Measurements from ENCODE around the gene SULT2B1. TPM values are rescaled to one million over a fixed set of nuclear protein-coding genes. Genes with fewer than 3 reads are reported as not detected.
"Not testable (repeated sequence)": the region's sequence is repeated elsewhere in the genome, so short reads cannot be mapped to it uniquely, and the experiment has no call there.

Gene SULT2B1
- total RNA-seq, 1 experiment from 2014 or later, result not detected

DNA sequence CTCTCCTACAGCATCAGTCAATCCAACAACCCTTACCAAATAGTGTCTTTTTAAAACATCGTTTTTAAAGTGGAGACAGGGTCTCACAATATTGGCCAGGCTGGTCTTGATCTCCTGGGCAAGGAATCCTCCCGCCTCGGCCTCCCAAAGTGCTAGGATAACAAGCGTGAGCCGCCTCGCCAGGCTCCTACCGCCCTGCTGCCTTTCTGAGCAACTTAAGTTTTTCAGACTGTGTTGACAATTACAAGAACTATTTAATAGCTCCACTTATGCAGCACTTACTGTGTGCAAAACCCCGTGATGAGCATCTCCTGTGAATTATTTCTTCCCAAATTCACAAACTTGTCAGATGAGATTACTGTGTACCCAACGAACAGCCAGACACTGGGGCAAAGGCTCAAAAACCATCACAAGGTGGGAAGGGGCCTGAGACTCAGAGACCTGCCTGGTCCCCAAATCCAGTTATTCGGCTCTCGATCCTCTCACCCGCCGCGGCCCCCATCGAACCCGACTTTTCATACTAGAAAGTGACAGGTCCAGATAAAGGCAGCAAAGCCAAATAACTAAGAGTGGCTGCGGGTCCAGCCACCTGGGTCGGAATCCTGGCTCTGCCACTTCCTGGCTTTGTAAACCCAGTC lies 66.4 kb downstream of the SULT2B1 start:
- DNase-seq (ENCODE audit: low read depth), result no peak

DNA sequence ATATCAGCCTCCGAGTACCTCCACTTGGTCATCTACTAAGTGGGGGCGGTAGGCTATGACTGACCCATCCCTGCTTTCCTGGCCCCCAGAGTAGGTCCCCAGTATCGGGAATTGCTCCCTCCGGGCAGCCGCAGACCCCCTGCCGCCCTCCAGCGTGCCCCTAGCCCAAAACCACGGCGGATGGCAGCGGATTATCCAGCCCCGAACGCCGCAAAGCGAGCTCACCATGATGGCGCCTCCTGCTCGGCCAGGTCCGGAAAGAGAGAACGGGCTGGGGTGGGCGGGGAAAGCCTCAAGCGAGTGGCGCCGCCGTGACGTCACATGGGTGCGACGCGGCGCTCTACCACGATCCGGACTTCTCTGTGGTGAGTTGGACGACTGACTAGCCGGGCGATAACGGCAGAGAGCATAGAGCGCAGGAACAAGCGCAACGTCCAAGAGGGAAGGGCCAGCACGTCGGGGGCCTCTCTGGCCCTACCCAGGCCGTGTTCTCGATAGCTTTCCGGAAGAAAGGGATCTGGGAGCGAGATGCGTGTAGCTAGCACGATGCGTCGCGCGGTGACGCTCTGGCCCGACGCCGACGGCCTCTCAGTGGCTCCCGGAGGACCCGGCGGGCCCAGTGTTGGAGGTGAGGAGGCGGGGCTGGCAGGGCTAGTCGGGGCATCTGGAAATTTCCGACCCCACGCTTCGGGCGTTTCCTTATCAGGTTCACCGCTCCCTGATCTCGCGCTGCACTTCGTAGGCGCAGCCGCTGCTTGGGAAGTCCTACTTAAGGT lies 67.1 kb downstream of the SULT2B1 start, which contains the start of the genes RPL18 and SPHK2:
TSS of gene RPL18 (minus strand) at position 263 of the 776 bp plus-strand sequence. CDS start at position 228, 35 bp downstream.
TSS of gene SPHK2 (plus strand) at position 591 of the 776 bp plus-strand sequence. CDS start 1,009 bp downstream, outside the sequence.
- DNase-seq (ENCODE audit: low read depth), result peak; percentile 100

DNA sequence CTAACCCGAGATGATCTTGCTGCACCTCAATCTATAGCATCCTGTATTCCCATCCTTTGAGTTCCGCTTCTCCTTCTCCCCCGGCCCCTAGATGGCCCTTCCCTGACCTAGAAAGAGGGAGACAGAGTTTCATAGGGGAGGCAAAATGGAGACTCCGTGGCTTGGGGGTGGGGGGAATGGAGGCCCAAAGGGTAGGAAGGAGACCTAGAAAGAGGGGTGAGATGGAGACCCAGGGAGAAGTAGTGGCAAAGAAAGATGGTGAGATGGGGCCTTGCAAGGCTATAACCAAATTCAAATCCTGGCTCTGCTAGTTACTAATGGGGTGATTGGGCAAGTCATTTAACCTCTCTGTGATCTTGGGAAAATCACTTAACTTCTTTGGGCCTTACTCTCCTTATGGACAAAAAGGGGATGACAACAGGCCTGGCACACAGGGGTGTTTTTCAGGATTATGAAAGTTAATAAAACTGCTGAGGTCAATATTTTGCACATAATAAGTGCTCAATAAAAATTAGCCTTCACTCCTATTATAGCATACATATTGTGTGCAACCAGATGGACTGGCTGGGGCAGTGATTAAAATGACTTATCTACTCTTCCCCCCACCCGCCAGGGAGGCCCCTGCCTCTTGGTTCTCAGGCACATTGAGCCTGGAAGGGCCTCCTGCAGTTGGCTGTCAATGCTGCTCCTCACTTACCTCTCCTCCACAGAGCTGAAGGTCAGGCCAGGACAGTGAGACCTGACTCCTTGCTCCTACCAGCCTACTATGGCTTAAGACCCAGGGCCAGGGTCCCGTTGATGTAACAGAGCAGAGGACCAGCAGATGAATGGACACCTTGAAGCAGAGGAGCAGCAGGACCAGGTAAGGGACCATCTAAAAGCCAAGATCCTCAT lies 68.0 kb downstream of the SULT2B1 start:
- DNase-seq (ENCODE audit: low read depth), result peak; percentile 39

DNA sequence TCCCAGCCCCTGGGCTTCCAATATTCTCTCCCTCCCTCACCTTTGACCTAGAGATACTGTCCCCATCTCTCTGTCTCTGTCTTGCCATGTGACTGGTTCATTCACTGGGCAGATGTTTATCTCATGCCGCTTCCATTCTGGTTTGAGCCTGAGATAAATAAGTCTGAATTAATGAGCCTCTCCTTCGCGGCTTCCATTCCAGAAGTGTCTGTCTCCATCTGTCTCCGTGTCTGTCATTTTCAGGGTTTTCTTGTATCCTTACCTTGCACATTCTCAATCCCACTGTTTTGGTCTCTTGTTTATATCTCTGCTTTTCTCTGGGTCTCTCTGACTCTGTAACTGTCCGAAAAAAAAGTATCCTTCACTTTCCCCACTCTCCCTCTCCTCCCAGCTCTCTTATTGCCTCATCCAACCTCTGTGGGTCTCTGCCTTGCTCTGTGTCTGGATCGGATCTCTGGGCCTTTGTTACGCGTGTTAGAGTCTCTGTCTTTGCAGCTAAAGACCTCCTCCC lies 71.6 kb downstream of the SULT2B1 start:
- no peak for DNase-seq (ENCODE audit: low read depth)

DNA sequence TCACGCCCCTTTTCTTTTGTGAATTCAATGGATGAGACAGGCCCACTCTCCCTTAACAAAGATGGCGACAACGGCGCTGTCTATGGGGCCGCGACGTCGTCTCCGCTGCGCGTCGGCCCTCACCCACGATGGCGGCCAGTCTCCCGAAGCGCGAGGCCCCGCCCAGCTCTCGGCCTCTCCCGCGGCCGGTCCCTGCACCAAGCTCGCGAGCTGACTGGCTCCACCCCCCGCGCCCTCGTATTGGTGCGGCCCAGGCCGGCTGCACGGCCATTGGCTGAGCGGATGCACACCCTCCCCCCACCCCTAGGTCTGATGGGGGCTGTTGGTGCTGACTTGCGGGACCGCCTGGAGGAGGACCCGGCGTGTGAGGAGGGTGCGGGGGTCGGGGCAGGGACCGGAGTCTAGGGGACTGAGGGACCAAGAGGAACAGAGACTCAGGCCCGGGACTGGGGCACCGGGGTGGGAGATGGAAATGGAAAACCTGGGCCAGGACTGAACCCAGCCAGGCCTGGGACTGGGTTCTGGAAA lies 72.2 kb downstream of the SULT2B1 start:
- DNase-seq (ENCODE audit: low read depth), result peak; percentile 96

DNA sequence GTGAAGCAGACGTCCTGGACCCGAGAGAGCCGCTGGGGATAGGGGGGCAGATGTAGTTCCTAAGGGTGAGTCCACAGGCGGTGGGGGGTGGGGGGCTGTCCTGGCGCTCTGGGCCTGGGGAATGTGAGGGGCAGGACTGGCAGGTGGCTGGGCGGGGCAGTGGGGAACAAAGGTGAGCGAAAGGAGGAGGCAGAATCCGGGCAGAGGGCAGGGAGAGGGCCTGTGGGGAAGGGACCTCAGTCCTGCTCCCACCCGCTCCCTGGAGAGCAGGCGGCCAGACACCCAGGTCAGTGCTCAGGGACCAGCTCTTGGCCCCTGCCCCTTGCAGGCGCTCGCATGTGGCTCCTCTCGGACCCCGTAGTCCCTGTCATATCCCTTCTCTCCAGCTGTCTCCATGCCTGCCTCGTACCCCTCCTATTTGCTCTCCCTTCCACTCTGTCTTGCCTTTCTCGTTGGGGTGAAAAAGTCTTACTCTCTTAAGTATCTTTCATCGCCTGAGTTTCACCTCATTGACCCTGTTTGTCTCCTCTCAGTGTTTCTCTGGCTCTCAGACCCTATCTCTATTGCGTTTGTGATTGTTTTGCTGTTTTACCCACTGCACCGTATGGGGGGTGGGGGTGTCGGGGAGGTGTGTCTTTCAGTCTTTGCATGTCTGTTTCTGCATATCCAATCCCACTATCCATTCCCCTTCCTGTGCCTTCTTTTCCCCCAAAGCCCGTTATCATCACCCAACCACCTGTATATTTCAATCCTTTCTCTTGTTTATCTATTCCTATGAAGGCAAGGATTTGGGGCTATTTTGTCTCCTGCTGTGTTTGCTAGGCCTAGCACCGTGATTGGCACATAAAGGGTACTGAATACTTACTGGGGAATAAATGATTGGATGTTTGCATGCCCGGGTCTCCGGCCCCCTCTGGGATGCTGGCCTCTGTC lies 73.1 kb downstream of the SULT2B1 start:
- no peak for DNase-seq (ENCODE audit: low read depth)

DNA sequence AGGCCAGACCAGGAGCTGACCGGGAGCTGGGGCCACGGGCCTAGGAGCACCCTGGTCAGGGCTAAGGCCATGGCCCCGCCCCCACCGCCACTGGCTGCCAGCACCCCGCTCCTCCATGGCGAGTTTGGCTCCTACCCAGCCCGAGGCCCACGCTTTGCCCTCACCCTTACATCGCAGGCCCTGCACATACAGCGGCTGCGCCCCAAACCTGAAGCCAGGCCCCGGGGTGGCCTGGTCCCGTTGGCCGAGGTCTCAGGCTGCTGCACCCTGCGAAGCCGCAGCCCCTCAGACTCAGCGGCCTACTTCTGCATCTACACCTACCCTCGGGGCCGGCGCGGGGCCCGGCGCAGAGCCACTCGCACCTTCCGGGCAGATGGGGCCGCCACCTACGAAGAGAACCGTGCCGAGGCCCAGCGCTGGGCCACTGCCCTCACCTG lies 73.9 kb downstream of the SULT2B1 start:
- no peak for DNase-seq (ENCODE audit: low read depth)

DNA sequence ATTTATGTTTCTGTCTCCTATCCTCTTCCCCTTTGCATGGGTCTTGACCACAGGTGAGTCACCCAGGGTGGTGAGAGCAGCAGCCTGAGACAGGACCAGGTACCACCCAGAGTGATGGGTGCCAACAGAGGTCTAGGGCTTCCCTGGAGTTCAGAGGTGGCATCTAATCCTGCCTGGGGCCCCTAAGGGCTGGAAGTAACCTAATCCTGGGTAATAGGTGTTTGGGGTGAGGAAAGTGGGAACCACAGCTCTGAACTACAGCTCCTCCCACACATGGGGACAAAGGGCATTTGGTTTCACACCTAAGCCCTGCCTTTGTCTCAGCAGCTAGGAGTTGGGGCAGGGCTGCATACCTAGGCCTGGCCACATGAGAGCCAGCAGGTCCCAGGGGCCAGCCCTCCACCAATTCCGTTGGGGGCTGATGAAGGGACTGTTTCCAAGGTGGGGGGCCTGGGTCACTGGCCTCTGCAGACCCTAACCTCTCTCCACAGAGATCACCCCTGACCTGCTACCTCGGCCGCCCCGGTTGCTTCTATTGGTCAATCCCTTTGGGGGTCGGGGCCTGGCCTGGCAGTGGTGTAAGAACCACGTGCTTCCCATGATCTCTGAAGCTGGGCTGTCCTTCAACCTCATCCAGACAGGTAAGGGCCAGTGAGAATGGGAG lies 75.4 kb downstream of the SULT2B1 start:
- peak; percentile 25 for DNase-seq (ENCODE audit: low read depth)

DNA sequence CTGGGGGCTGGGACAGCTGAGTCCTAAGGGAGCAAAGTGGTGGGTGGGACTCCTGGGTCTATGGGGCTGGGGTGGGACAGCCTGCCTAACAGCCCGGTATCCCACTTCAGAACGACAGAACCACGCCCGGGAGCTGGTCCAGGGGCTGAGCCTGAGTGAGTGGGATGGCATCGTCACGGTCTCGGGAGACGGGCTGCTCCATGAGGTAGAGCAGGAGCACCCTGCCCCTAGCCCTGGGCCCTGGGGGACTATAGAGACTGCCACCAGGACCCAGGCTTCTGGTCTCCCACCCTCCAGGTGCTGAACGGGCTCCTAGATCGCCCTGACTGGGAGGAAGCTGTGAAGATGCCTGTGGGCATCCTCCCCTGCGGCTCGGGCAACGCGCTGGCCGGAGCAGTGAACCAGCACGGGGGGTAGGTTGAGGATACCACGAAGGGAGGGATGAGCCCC lies 75.9 kb downstream of the SULT2B1 start:
- no peak for DNase-seq (ENCODE audit: low read depth)

DNA sequence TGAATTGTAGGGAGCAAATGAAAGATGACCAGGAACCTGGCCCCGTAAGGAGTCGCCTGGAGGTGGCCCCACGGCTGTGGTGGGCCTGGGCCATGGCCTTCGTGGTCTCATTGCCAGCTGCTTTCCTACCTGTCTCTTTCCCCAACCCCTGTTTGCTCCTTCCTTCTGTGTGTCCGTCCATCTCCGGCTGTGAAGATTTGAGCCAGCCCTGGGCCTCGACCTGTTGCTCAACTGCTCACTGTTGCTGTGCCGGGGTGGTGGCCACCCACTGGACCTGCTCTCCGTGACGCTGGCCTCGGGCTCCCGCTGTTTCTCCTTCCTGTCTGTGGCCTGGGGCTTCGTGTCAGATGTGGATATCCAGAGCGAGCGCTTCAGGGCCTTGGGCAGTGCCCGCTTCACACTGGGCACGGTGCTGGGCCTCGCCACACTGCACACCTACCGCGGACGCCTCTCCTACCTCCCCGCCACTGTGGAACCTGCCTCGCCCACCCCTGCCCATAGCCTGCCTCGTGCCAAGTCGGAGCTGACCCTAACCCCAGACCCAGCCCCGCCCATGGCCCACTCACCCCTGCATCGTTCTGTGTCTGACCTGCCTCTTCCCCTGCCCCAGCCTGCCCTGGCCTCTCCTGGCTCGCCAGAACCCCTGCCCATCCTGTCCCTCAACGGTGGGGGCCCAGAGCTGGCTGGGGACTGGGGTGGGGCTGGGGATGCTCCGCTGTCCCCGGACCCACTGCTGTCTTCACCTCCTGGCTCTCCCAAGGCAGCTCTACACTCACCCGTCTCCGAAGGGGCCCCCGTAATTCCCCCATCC lies 76.7 kb downstream of the SULT2B1 start:
- no peak for DNase-seq (ENCODE audit: low read depth)

DNA sequence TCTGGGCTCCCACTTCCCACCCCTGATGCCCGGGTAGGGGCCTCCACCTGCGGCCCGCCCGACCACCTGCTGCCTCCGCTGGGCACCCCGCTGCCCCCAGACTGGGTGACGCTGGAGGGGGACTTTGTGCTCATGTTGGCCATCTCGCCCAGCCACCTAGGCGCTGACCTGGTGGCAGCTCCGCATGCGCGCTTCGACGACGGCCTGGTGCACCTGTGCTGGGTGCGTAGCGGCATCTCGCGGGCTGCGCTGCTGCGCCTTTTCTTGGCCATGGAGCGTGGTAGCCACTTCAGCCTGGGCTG lies 77.3 kb downstream of the SULT2B1 start:
- no peak for DNase-seq (ENCODE audit: low read depth)

DNA sequence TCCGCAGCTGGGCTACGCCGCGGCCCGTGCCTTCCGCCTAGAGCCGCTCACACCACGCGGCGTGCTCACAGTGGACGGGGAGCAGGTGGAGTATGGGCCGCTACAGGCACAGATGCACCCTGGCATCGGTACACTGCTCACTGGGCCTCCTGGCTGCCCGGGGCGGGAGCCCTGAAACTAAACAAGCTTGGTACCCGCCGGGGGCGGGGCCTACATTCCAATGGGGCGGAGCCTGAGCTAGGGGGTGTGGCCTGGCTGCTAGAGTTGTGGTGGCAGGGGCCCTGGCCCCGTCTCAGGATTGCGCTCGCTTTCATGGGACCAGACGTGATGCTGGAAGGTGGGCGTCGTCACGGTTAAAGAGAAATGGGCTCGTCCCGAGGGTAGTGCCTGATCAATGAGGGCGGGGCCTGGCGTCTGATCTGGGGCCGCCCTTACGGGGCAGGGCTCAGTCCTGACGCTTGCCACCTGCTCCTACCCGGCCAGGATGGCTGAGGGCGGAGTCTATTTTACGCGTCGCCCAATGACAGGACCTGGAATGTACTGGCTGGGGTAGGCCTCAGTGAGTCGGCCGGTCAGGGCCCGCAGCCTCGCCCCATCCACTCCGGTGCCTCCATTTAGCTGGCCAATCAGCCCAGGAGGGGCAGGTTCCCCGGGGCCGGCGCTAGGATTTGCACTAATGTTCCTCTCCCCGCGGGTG lies 77.8 kb downstream of the SULT2B1 start:
- no peak for DNase-seq (ENCODE audit: low read depth)

DNA sequence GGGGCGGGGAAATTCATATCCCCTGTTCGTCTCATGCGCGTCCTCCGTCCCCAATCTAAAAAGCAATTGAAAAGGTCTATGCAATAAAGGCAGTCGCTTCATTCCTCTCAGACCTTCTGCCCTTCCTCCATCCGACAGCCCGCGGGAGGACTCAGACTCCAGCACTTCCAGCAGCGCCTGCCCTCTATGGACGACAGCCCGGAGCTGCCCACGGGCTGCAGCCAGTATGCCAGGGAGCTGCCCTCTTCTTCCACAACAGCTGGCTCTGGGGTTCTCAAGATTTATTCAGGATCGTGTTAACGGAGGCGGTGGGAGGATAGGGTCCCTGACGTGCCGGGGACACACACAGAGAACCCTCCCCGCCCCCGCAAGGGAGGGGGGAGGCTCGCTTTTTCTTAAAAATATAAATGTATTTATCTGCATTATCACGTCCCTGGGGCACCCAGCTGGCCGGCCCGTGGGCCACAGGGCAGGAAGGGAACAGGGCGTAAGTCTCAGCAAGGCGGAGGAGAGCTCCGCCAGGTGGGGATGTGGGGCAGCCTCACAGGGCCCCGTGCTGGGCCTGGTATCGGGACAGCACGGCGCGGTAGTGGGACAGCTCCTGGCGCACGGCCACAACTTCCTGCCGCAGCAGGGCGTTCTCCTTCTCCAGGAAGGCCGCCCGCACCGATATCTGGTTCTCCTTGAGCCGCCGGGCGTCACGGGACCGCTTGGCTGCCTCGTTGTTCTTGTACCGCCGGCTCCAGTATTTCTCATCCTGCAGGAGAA lies 78.5 kb downstream of the SULT2B1 start:
- no peak for DNase-seq (ENCODE audit: low read depth)

DNA sequence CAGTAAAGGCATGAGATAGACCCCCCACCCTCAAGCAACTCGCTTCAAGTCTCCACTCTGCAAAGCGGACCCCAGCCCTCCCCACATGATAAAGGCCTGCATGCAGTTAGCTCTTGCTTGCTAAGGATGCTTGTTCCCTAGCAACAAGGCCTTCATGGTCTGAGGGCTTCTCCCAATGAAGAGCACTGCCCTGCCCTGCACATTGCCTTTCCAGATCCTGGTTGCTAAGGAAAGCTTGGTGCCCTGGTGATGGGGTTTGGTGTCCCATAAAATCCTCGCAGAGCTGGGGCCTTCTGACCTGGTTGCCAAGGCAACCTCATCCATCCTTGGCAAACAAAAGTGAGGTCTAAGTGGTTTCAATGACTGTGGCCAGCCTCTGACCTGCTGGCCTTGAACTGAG lies 79.3 kb downstream of the SULT2B1 start:
- peak; percentile 30 for DNase-seq (ENCODE audit: low read depth)

DNA sequence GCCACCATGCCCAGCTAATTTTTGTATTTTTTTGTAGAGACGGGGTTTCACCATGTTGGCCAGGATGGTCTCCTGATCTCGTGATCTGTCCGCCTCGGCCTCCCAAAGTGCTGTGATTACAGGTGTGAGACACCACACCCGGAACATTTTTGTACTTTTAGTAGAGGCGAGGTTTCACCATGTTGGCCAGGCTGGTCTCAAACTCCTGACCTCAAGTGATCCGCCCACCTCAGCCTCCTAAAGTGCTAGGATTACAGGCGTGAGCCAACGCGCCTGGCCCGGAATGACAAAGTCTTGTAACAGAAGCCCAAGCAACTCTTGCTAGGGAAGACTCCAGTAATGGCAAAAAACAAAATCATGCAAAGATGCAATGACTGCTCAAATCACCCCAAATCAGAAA lies 80.3 kb downstream of the SULT2B1 start:
- not testable (repeated sequence) for DNase-seq (ENCODE audit: low read depth)

DNA sequence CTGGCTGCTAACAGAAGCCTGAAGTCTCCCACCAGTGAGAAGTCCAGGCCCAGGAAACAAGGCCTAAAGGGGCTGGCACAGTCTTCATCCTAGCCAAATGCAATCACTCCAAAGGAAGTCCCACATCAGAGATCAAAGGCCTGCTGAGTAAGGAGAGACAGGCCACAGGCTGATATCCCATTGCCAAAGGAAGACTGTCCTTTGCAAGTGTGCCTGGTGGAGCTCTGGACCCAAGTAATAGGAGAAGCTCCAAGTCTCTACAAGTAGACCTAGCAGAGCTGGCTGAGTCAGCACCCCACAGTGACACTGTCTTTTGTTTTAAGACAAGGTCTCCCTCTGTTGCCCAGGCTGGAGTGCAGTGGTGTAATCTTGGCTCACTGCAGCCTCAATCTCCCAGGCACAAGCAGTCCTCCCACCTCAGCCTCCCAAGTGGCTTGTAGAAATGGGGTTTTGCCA lies 80.7 kb downstream of the SULT2B1 start:
- peak; percentile 57 for DNase-seq (ENCODE audit: low read depth)
